HG03520 (cell line): ENCODE data around the gene ANKS1B.

Experiments
- ATAC-seq: cut with Tn5 transposase; IDR thresholded peaks from one replicate; pipeline ENCODE4 v1.9.1; 2021; ENCODE audit warnings: mild to moderate bottlenecking, moderate library complexity; ENCODE audit not compliant: unreplicated experiment

The ANKS1B gene

DNA sequence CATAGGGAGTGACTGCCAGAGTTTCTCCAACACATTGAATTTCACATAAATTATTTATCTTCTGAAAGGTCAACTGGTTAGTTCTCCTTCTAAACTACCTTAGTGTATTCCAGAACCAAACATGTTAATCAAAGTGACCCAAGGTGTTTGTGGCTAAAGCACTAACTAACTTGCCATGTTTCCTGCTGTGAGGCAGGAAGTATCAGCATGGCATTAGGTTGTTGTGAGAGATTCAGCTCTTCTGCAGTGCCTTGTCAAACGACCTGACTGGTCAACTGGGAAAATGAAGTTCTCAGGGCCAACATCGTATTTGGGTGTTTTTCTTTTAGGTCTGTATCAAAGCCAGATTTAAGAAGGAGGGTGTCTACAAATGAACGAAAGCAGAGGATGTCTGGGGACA is 891.6 kb downstream of the ANKS1B start:
- ATAC-seq: no peak

DNA sequence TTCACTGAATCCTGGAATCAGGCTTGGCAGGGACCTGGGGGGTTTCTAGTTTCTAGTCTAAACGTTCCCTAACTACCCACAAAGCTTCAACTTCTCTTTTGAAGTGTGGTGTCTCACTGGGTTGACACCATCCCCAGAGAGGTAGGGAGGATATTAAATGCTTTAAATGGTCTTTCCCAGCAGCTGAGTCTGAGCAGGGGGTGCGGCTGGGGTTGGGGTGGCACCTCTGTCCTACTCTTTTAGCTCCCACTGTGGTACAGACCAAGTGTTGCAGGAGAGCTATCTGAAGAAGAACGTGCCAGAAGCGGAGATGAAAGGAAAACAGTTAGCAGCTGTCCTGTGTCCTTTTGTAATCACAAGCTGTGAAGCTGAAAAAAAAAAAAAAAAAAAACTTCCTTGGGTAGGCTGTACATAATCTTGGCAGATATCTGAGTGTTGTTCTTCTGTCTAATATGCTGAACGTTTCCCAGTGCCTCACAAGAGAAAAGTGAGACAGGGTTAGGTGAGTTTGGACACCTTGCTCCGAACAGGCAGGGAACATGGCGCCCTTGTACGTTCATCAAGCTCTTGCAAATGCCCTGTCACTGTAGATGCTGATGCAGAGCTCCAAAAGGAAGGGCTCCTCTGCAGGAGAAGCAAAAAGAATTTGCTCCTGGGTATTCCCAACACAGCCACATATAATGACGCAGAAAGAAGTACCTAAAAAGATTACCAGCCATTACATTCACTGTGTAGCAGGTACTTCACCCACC is 892.5 kb downstream of the ANKS1B start:
- ATAC-seq: no peak

DNA sequence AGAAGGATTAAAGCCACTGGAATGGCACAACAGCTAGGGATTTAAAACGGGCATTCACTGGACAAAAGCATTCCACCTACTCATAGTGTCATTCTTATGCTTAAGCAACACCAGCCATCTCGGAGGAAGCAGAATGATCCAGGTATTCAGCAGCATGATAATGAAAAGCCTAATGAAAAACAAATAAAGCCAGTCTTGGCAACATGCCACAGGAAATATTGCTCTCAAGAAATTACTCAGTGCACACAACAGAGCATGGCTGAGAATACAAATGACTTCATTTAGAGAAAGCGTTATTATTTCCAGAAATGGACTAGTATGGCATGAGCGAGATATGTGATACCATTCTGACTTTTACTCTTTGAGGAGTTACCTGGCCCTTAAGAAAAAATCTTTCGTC is 897.5 kb downstream of the ANKS1B start:
- no peak for ATAC-seq

DNA sequence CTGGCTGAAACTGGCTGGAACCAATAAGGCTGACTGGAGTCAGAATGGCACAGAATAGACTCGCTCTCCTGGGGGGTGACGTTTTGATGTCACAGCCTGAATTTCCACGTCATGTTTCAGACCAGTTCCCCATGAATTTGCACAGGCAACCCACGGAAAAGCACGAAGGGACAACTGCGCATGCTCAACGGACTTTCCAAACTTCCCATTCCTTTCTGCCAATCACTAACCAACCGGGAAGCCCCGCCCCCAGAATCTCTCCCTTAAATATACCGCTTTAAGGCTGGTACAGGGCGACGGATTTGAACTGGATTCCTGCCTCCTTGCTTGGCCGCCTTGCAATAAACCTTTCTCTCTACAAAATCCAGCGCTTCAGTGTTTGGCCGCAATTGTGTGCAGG is 904.9 kb downstream of the ANKS1B start:
- ATAC-seq: no peak

DNA sequence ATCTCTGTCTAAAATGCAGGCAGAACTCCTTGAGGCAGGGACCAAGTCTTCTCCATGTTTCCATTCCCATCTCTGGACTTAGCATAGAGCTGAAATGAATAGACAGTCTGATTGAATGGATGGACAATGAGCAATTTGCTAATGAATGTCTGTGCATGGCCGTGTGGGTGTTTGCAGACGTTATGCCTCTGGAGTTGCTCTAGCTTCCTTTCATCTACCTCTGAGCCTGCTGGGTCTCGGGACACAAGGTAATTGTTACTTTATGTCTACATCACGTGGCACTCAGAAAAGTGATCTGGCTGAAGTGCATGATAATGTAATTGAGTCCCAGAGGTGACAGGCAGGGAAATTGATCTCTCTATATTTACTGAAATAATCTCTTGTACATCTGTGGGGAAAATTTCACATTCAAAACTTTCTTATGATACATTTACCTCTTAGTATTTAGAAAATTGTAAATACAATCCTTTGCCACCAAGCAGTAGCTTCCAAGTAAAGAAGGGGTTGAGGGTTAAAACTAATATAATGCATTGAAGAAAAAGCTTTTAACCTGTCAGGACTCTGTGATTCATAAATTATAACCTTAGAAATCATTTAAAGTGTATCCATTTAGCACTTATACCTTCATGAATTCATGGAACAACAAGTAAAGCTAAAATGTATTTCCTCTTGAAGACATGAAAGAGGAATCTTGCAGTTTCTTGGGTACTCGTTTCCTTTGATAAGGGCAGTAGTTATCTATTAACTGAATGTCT is 915.6 kb downstream of the ANKS1B start:
- ATAC-seq: no peak

DNA sequence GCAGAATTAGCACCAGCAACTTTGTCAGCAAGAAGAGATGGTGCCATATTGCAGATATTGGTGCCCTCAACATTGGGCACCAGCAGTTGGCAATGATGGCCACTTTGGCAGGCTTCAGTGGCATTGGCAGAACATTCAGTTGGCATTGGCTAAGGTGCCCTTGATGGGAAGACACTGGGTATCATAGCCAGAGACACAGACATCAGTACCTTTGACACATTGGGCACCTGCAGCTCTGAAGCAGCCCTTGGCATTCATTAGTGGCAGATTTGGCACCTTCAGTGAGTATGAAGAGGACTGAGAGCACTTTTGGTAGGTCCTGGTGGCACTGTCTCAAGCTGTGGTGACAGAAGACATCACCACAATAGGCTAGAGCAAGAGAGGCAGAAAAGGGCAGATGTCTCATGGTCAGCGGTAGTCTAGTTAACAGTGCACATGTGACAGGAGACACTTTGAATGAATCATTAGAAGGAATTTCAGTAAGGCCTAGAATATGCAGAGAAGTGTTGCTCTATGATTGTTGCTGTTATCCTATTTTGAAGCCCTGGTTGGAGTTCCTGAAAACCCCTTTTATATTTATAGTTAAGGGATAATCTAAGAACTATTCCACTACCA is 917.5 kb downstream of the ANKS1B start:
- no peak for ATAC-seq

DNA sequence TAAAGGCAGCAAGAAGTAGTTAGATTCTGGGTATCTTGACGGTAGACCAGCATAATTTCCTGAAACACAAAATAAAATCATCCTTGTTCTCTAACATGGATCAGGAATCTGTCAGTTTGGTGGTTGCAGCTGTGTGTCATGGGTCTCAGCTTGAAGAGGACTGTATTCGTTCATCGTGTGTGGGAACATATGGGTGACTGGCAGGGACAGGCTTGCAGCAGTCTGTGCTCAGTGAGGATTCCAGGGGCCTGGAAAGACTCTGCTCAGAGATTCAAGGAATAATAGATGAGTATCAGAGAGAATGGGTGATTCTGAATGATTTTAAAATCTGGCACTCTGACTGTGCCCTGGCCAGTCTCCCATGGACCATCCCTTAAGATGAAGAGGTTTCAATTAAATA is 918.0 kb downstream of the ANKS1B start:
- ATAC-seq: no peak

DNA sequence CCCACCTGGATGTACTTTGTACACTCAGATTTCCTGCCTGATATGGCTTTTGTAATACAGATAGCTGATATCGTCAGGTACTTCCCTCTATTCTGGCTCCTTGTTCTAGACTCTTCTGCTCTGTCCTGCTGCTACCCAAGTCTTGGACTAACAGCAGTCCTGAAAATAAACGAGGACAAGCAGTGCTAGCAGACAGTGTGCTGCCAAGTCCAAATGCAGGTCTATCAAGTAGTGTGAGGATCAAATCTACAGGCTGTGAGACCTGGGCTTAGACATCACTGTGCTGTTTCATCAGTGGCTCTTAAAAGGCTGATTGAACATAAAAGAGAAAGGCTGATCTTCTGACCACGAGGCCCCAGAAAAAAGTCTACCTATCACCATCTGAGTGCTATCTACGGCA is 921.6 kb downstream of the ANKS1B start:
- ATAC-seq: no peak

DNA sequence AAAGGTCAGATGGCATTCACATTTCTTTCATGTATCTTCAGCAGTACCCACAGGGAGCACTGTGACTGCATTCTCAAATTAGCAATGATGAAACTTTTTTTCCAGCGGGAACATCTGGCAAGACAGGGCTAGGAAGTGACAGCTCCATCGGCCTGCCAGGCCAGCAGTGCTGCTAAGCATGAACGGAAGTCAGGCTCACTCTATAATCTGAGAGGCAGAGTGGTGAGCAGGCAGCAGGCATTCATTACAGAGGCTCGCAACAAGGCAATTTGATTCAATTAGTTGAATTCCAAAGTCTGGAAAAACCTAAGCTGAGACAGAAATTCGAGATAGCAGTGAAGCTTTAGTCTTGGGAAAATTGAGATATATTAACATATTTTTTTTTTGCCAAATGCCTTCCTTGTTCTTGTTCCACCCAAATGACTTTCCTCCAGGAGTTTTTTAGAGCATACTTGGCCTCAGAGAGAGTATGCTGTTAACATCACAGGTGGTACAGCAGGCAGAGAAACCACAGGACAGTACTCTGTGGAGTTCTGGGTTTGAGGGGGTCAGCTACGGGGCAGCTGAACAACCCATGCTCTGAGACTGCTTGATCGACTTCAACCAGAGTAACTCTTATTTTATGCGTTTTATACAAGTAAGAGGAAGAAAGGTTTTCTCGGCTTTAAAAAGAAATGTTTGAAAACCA is 924.8 kb downstream of the ANKS1B start:
- ATAC-seq: no peak

DNA sequence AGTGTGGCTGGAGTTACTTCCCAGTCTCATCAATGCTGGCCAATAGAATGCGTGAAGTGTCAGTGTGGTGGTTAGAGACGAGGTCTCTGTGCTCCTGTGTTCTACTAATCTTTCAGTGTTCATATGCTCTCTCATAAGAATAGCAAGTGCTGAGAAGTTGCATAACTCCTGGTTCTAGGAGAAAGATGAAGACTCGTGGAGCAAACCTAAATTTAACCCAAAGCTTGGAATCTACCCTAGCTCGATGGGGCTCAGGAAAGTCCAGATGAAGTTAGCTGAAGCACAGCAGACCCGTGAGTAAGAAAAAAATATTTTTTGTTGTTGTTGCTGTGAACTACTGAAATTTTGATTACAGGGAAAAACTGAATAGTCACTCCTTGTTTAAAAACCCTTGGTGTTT is 927.1 kb downstream of the ANKS1B start:
- ATAC-seq: no peak

DNA sequence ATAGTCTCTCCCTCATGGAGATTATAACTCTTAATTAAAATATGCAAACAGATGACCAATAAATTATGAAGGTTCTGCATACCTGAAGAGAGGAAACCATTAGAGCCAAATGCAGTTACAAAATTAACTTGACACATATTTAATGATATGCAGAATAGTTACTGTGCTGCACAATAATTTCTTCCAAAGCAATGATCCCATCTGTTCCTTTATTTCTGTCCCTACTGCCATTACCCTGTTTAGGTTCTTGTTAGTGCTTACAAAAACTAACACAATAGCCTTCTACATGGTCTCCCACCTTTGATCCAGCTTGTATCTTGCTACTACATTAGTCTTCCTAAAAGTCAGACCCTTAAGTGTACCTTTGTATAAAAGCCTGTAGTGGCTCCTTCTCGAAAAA is 928.5 kb downstream of the ANKS1B start:
- ATAC-seq: no peak

DNA sequence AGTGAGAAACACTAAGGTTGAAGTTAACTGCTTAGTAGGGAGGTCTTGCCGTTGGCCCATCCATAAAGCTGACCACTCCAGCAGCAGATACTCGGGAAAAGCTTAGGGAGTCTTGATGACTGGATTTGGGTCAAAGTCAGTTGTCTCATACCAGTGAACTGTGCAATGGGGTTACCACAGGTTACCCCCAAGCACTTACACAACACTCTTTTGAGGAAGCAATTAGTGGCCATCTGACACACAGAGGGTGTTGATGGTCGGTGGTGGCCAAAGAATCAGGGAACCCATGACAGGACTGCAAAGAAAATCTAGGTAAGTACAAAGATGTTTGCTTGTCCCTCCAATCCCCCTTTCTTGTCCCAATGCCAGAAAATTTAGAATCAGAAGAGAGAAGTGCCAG is 929.4 kb downstream of the ANKS1B start:
- no peak for ATAC-seq

DNA sequence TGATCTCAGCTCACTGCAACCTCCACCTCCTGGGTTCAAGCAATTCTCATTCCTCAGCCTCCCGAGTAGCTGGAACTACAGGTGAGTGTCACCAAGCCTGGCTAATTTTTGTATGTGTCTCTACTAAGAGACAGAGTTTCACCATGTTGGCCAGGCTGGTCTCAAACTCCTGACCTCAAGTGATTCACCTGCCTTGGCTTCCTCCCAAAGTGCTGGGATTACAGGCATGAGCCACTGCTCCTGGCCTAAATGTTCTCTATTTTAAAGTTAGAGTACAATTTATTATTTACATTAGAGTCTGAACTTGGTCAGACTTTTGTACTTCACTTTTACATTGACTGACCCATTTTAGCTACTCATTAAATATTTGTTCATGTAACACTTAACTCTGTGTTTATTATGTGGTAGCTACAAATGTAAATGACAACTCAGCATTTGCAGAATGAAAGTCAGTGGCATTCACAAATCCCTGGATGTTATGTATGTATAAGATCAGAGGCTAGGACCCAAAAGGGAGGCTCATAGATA is 930.1 kb downstream of the ANKS1B start:
- ATAC-seq: no peak

DNA sequence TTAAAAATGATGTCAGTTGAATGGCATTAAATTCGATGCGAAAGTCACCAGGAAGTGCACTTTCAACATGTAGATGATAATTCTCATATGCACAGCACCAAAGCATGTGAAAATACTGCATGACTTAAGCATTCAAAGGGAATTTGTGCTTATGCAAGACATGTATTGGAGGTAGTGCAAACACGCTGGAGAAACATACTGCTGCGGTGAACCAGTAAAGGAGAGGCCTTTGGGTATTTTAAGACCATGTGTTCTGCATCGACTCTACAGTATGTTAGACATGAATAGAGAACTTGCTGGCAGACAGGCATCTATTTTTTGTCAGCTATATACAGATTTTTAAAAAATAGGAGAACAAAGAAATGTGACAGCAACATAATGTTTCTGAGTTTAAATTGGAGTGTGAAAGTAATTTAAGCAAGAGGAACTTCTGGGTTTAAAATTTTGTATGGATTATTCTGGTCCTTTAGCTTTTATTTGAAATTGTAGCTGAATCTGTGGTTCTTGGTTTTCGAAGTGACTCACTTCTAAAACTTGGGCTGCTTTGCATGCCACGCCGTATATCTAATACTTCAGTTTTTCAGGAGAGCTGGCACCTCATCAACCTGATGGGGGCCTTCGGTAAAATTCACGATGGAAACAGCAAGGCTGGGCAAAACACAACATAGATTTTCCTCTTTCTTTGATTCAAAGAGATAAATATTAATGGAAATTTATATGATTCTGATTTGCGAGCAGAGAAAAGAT is 930.9 kb downstream of the ANKS1B start:
- ATAC-seq: no peak

DNA sequence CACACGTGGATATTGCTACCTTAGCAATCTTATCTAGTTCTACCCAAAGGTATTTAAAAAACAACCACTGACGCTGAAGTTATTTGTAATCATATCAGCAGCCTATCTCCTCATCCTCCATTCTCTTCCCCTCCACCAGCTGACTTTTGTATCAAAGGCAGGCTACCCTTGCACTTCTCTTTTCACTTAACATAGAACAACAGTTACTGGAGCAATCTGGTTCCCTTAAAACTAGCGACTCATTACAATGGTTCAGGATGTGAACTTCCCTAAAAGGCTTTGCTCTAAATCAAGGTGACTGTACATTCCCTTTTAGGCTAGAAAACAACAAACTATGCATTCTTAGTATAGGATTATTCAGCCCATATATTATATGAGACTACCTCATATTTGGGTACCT is 935.0 kb downstream of the ANKS1B start:
- ATAC-seq: no peak

DNA sequence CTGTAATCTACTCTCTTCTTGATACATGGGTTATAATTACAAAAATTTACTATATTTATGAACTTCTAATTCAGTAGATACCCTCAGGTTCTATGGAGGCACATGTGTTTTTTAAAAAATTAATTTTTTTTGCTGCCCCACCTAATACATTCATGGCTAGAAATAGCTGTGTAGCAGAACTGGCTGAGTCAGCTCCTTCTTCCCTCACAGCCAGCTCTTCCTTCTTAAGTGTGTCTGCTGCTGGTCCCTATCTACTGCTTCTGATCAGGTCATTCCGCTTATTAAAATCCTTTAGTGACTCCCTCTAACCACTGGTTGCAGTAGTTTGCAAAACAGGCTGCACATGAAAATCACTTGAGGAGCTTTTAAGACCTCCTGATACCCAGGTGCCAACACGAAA is 939.6 kb downstream of the ANKS1B start:
- no peak for ATAC-seq

DNA sequence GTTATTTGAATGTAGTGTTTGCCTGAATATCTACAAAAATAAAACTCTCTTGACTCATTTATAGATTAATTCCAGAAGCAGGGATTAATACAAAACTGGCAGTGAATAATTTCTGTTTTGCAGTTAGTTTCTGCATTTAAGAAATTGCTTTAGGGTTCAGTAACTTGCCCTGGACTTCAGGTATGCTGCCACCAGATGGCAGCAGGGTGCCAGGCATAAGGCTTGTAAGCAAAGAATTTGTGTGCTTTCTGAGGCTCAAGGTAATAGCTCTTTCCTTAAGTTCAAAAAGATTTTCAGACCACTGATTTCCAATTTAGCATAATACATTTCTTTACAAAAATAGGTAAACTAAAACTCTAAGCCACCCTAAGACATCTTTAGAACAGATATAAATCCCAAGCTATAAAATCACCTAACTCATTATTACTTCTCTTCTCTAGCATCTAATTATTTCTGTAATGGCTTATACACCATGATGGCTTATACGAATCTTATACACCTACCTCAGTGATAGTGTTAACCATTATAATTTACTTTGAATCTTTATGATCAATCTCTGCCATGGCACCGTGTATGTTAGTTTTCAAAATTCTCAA is 941.3 kb downstream of the ANKS1B start:
- ATAC-seq: peak; percentile 67

DNA sequence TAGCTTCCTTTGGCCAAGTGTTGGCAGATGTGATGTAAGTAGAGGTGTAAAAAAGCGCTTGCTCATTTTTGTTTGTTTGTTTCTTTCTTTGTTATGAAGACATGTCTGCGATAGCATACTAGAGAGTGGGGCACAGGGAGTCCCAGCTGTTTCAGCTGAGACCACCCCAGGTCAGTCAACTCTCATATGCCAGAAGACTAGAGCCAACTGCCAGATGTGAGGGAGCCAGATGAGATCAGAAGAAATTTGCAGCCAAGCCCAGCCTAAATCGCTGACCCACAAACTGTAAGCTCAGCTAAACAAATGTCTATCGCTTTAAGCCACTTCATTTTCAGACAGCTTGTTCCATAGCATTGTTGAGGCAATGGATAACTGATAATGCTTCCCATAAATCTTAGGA is 942.5 kb downstream of the ANKS1B start:
- ATAC-seq: no peak

DNA sequence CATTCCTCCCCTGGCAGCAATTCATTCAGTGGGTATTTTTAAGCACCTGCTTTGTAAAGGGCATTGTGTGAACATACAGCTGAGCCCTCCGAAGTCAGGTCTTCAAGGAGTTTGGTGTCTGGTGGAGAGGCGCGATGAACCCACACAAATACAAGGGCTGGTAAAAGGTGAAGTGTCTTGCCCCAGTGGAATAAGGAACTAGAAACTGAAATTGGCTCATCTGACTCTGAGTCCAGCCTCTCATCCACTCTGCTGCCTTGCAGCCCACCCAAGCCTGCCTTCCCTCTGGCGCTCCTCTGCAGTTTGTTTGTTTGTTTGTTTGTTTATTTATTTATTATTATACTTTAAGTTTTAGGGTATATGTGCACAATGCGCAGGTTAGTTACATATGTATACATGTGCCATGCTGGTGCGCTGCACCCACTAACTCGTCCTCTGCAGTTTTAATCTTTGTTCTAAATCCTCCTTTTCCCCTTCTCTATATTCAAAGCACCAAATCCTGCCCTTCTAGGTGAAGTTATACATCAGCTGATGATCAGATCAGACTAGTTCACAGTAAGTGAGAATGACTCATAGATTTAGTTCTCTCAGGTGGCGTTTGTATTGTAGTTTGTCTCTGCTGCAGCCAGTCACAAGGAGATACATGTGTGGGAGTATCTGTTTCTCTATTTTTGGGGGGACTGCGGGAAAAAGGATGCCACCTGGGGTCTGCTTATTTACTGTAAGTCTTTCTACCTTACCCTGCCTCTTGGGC is 945.2 kb downstream of the ANKS1B start:
- ATAC-seq: no peak

DNA sequence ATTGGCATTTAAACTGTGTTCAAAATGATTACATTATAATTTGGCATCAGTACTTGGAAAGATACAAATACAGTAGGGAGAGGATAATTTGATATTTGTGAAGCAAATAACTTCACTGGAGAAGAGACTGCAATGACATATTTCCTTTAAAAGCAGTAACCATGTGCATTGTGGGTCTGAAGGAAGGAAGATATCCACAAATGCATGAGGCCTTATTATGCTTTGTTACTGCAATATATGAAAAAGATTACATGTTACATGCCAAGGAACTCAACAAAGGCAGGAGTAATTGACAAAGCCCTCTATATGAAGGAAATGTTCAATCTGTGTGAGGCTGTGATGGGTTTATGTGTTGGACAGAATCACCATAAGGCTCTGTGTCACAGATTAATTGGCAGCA is 948.2 kb downstream of the ANKS1B start:
- ATAC-seq: no peak
